Cardiac muscle cell (in vitro differentiated cells and primary cell): Measurements from ENCODE around the gene IDUA. TPM values are rescaled to one million over a fixed set of nuclear protein-coding genes. Genes with fewer than 3 reads are reported as not detected.

Experiments used
- DNase-seq, 2 donors: peaks; one replicate each; pipeline versions ENCODE4 v3.0.0 to v3.0.0-alpha.2; 2010 to 2017; ENCODE audit warnings: low read depth in 1 of 2, low spot score in 1 of 2
- H3K27ac ChIP-seq: fragments of 200-600 bp; sonication (generic); 2 replicates; pipeline ENCODE4 v1.5.1; 2016
- H3K27me3 ChIP-seq: fragments of 200-600 bp; sonication (generic); 2 replicates; pipeline ENCODE4 v1.6.0; 2016; ENCODE audit warnings: control low read depth
- H3K36me3 ChIP-seq: fragments of 200-600 bp; sonication (generic); 2 replicates; pipeline ENCODE4 v1.5.1; 2016; ENCODE audit warnings: control low read depth
- H3K4me1 ChIP-seq: fragments of 200-600 bp; sonication (generic); 2 replicates; pipeline ENCODE4 v1.8.1; 2017; ENCODE audit warnings: low read depth, mild to moderate bottlenecking, mixed run types
- H3K4me3 ChIP-seq: fragments of 200-600 bp; sonication (generic); 2 replicates; pipeline ENCODE4 v1.5.1; 2016; ENCODE audit warnings: mild to moderate bottlenecking
- H3K9me3 ChIP-seq: fragments of 200-600 bp; sonication (generic); 2 replicates; pipeline ENCODE4 v1.5.1; 2017; ENCODE audit warnings: low read depth, mild to moderate bottlenecking, control low read depth
- CTCF ChIP-seq: IDR thresholded peaks from 2 replicates; pipeline ENCODE4 v1.5.1; 2012; ENCODE audit warnings: low read depth, mild to moderate bottlenecking, low read length
- polyA plus RNA-seq: library from polyadenylated mRNA; unstranded; fragments of >200 nt; fragmentation: Nextera tagmentation; extraction: Ambion mirVana; gene quantifications from 2 replicates; pipeline ENCODE4 v1.2.1, GENCODE V29; 2016
- total RNA-seq: library from RNA; depleted of rRNA; stranded (reverse); fragments of >200 nt; gene quantifications from 2 replicates; pipeline ENCODE4 v1.2.3, GENCODE V29; 2016

The IDUA gene
- total and polyA plus RNA-seq, 2 experiments from 2014 or later: 13.0 to 29.9 TPM

- TF ChIP-seq CTCF: no peak
- Histone ChIP-seq H3K27ac (no peak overlapping the region), H3K9me3 (no peaks in the 10 kb centered on the region), H3K4me1 (peaks cover 14% of the 10 kb centered on the region), H3K4me3 (no peak overlapping the region), H3K27me3 (no peaks in the 10 kb centered on the region), H3K36me3 (no peaks in the 10 kb centered on the region)
- no peak for DNase-seq
Observed at GRCh38 chr4:1030031-1030430, 43.2 kb downstream of the IDUA start.

GRCh38 chr4:1030559-1030958 is 43.7 kb downstream of the IDUA start:
- DNase-seq: no peak
- H3K4me1 ChIP-seq: peaks cover 14% of the 10 kb centered on the region

GRCh38 chr4:1031346-1031745 is 44.5 kb downstream of the IDUA start:
- no peak for TF ChIP-seq CTCF
- H3K4me3 ChIP-seq: no peak overlapping the region
- H3K4me1 ChIP-seq: peaks cover 12% of the 10 kb centered on the region
- H3K9me3 ChIP-seq: no peaks in the 10 kb centered on the region
- DNase-seq: no peak
- H3K27ac ChIP-seq: no peak overlapping the region
- H3K36me3 ChIP-seq: no peaks in the 10 kb centered on the region
- H3K27me3 ChIP-seq: no peaks in the 10 kb centered on the region

More at GRCh38 chr4:1030559-1030958, 43.7 kb downstream of the IDUA start:
- Histone ChIP-seq H3K36me3 (no peaks in the 10 kb centered on the region), H3K4me3 (no peak overlapping the region), H3K9me3 (no peaks in the 10 kb centered on the region), H3K27ac (no peak overlapping the region), H3K27me3 (no peaks in the 10 kb centered on the region)
- TF ChIP-seq CTCF: no peak

DNA sequence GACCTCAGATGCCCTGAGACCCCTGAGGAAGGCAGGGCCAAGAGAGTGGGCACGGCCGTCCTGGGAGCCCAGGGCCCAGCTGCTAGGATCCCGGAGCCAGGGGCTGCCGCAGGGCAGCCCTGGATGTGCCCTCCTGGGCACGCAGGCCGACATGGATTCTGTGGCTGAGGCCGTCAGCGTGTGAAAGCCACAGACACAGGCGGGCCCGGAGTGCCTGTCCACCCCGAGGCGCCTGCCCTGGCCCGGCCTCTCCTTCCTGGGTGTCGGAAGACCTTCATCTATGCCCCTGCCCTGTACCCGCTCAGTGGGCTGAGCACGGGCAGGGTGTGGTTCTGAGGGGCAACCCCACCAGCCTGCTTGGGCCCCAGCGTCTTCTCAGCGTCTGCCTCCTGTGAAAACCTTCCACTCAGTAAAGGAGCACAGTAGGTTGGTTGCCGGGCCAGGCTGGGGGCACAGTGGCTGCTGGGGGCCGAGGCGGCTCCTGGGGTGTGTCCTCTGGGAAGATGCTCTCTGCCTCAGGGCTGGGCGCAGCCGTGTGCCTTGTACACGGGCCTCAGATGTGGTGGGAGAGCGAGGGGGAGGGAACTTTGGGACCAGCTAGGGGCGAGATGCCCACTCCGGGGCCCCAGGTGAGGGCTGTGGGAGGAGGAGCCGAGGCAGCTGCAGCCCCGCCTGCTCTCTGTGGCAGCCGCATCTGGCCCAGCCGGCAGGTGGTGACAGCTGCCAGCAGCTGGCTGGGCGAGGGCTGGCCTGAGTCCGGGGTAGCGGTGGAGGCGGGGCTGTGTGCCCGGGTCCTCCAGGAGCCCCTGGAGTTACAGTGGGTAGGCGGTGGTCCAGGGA is 45.3 kb downstream of the IDUA start:
- no peaks in the 10 kb centered on the region for H3K9me3 ChIP-seq
- H3K4me3 ChIP-seq: no peak overlapping the region
- no peaks in the 10 kb centered on the region for H3K36me3 ChIP-seq
- DNase-seq: no peak
- TF ChIP-seq CTCF: no peak
- no peak overlapping the region for H3K27ac ChIP-seq
- no peaks in the 10 kb centered on the region for H3K27me3 ChIP-seq
- peaks cover 10% of the 10 kb centered on the region for H3K4me1 ChIP-seq

DNA sequence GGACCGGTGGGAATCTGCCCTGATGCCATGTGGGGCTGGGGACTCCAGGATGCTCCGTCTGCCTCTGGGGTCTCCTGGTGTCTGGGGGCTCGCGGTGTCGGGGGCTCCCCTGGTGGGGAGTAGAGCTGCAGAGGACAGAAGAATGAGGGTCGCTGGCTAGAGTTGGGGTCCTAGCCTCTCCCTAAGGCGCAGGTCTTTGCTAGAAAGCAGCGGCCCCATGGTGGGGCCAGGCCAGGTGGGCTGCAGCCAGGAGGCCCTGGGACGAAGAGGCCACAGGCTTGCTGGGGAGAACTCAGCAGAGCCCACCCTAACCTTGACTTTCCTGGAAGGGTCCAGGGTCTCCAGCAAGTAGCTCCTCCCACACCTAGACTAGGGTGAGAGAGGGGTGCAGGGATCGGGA is 46.0 kb downstream of the IDUA start:
- H3K9me3 ChIP-seq: no peaks in the 10 kb centered on the region
- H3K36me3 ChIP-seq: no peaks in the 10 kb centered on the region
- peaks cover 6% of the 10 kb centered on the region for H3K4me1 ChIP-seq
- H3K27ac ChIP-seq: no peak overlapping the region
- no peak for TF ChIP-seq CTCF
- DNase-seq: no peak
- H3K4me3 ChIP-seq: no peak overlapping the region
- H3K27me3 ChIP-seq: no peaks in the 10 kb centered on the region
